Liver (tissue), 9 donors: ENCODE measurements around the gene PKHD1. TPM values are rescaled to one million over a fixed set of nuclear protein-coding genes. Genes with fewer than 3 reads are reported as not detected.

Source experiments
- DNase-seq: peaks from one replicate; pipeline ENCODE4 v3.0.0-alpha.2; 2017; ENCODE audit warnings: low spot score
- H3K27ac ChIP-seq, 2 donors: one replicate each; pipeline ENCODE4 v1.7.0; 2013; ENCODE audit warnings: inconsistent platforms in 2 of 2, low read length in 2 of 2, control low read depth in 1 of 2, low read depth in 1 of 2, mild to moderate bottlenecking in 1 of 2
- H3K27me3 ChIP-seq, 4 donors: one replicate each; pipeline versions ENCODE4 v1.6.1 to v1.7.0; 2013; ENCODE audit warnings: low read length in 3 of 4, inconsistent platforms in 1 of 4, mild to moderate bottlenecking in 1 of 4, moderate library complexity in 1 of 4; ENCODE audit not compliant: control insufficient read depth in 4 of 4, insufficient read depth in 4 of 4
- H3K36me3 ChIP-seq, 4 donors: one replicate each; pipeline versions ENCODE4 v1.6.1 to v1.7.0; 2013; ENCODE audit warnings: low read length in 3 of 4, mild to moderate bottlenecking in 3 of 4, low read depth in 1 of 4, moderate library complexity in 1 of 4; ENCODE audit not compliant: control insufficient read depth in 4 of 4, insufficient read depth in 3 of 4
- H3K4me1 ChIP-seq, 4 donors: one replicate each; pipeline versions ENCODE4 v1.6.1 to v1.7.0; 2013; ENCODE audit warnings: low read length in 3 of 4, mild to moderate bottlenecking in 3 of 4, moderate library complexity in 1 of 4; ENCODE audit not compliant: control insufficient read depth in 4 of 4, insufficient read depth in 4 of 4
- H3K4me3 ChIP-seq, 3 donors: one replicate each; pipeline versions ENCODE4 v1.6.1 to v1.7.0; 2013; ENCODE audit warnings: low read length in 3 of 3, control low read depth in 1 of 3, low read depth in 1 of 3, mild to moderate bottlenecking in 1 of 3
- H3K9ac ChIP-seq, 2 donors: one replicate each; pipeline ENCODE4 v1.7.0; 2013; ENCODE audit warnings: low read length in 2 of 2, mild to moderate bottlenecking in 2 of 2, moderate library complexity in 2 of 2, control low read depth in 1 of 2, low read depth in 1 of 2
- H3K9me3 ChIP-seq, 4 donors: one replicate each; pipeline versions ENCODE4 v1.6.1 to v1.7.0; 2013; ENCODE audit warnings: low read length in 3 of 4; ENCODE audit not compliant: control insufficient read depth in 4 of 4
- ATF3 ChIP-seq: IDR thresholded peaks from 2 replicates; pipeline ENCODE4 v1.6.1; 2016; ENCODE audit warnings: antibody characterized with exemption
- EGR1 ChIP-seq, 2 donors: IDR thresholded peaks; 2 replicates each; pipeline ENCODE4 v1.6.1; 2016 to 2018; ENCODE audit warnings: antibody characterized with exemption in 2 of 2, low read depth in 2 of 2
- FOXA1 ChIP-seq: IDR thresholded peaks from 2 replicates; pipeline ENCODE4 v1.6.1; 2016; ENCODE audit warnings: antibody characterized with exemption
- FOXA2 ChIP-seq: IDR thresholded peaks from 2 replicates; pipeline ENCODE4 v1.6.1; 2016; ENCODE audit warnings: antibody characterized with exemption
- HNF4A ChIP-seq, 2 donors: conservative IDR thresholded peaks; 2 replicates each; pipeline ENCODE4 v1.6.1; 2016; ENCODE audit warnings: antibody characterized with exemption in 2 of 2, mild to moderate bottlenecking in 2 of 2
- HNF4G ChIP-seq: IDR thresholded peaks from 2 replicates; pipeline ENCODE4 v1.6.1; 2016; ENCODE audit warnings: antibody characterized with exemption
- JUND ChIP-seq, 2 donors: IDR thresholded peaks; 2 replicates each; pipeline ENCODE4 v1.6.1; 2016; ENCODE audit warnings: antibody characterized with exemption in 2 of 2
- MAX ChIP-seq: IDR thresholded peaks from 2 replicates; pipeline ENCODE4 v1.6.1; 2016; ENCODE audit warnings: antibody characterized with exemption
- NR2F2 ChIP-seq: IDR thresholded peaks from 2 replicates; pipeline ENCODE4 v1.6.1; 2016; ENCODE audit warnings: antibody characterized with exemption
- RAD21 ChIP-seq, 2 donors: IDR thresholded peaks; 2 replicates each; pipeline ENCODE4 v1.6.1; 2016; ENCODE audit warnings: antibody characterized with exemption in 2 of 2, mild to moderate bottlenecking in 2 of 2
- REST ChIP-seq: IDR thresholded peaks from 2 replicates; pipeline ENCODE4 v1.6.1; 2016; ENCODE audit warnings: antibody characterized with exemption, mild to moderate bottlenecking
- RXRA ChIP-seq, 2 donors: IDR thresholded peaks; 2 replicates each; pipeline ENCODE4 v1.6.1; 2017 to 2018; ENCODE audit warnings: antibody characterized with exemption in 2 of 2, mild to moderate bottlenecking in 1 of 2
- SP1 ChIP-seq: IDR thresholded peaks from 2 replicates; pipeline ENCODE4 v1.6.1; 2018; ENCODE audit warnings: antibody characterized with exemption, mild to moderate bottlenecking
- TAF1 ChIP-seq: conservative IDR thresholded peaks from 2 replicates; pipeline ENCODE4 v1.6.1; 2016; ENCODE audit warnings: antibody characterized with exemption, mild to moderate bottlenecking
- YY1 ChIP-seq: IDR thresholded peaks from 2 replicates; pipeline ENCODE4 v1.6.1; 2016; ENCODE audit warnings: antibody characterized with exemption, mild to moderate bottlenecking
- ZBTB33 ChIP-seq: IDR thresholded peaks from 2 replicates; pipeline ENCODE4 v1.6.1; 2016; ENCODE audit warnings: antibody characterized with exemption
- WGBS: extraction: QIAGEN DNeasy Blood & Tissue Kit; methylation state at CpG from one replicate; pipeline ENCODE4 v1.1.7; 2013; 5-methylcytosine and 5-hydroxymethylcytosine counted together
- polyA plus RNA-seq, 2 donors: library from polyadenylated mRNA; stranded (reverse) in 1 of 2; unstranded in 1 of 2; fragments of 200-250 nt in 1 of 2; fragments of >200 nt in 1 of 2; fragmentation: Nextera tagmentation in 1 of 2; extraction: Ambion mirVana in 1 of 2; gene quantifications; one replicate each; pipeline versions ENCODE4 v1.2.1 to v1.2.3, GENCODE V29; 2013 to 2015
- total RNA-seq, 2 donors: library from RNA; depleted of rRNA; stranded (reverse); fragments of >200 nt; gene quantifications; one replicate each; pipeline ENCODE4 v1.2.3, GENCODE V29; 2014
- donor health status: healthy.
- donor health status: healthy.
- donor health status: healthy.
- donor health status: healthy.
- donor health status: healthy.

Gene PKHD1
- total and polyA plus RNA-seq, 4 donors = 0.45 to 10.6 (median 3.2) TPM

GRCh38 chr6:52081237-52081636 lies 6.2 kb downstream of the PKHD1 start:
- H3K4me1 ChIP-seq = peaks cover 0 to 9% (median 3%) of the 10 kb centered on the region in 4 donors
- no peak for DNase-seq
- H3K36me3 ChIP-seq = peaks cover 0 to 2% (median 0%) of the 10 kb centered on the region in 4 donors
- 80% methylated on average over 4 of the region's 4 CpGs for WGBS
- no peak overlapping the region for H3K4me3 ChIP-seq
- no peak overlapping the region for H3K9ac ChIP-seq
- H3K27ac ChIP-seq = no peak overlapping the region
- no peaks in the 10 kb centered on the region for H3K27me3 ChIP-seq
- TF ChIP-seq JUND (IDR thresholded peaks at IDR 0.05) = no peak
- TF ChIP-seq SP1 = no peak
- no peak for TF ChIP-seq NR2F2
- TF ChIP-seq YY1 = no peak
- TF ChIP-seq HNF4A (conservative IDR thresholded peaks at IDR 0.05) = no peak
- TF ChIP-seq FOXA2 = no peak
- TF ChIP-seq EGR1 (IDR thresholded peaks at IDR 0.05; ENCODE audit: low read depth in 2 of 2) = no peak
- TF ChIP-seq REST = no peak
- no peak for TF ChIP-seq HNF4G
- no peak for TF ChIP-seq RAD21 (IDR thresholded peaks at IDR 0.05)
- TF ChIP-seq RXRA (IDR thresholded peaks at IDR 0.05) = no peak
- TF ChIP-seq TAF1 = no peak
- no peak for TF ChIP-seq ATF3
- H3K9me3 ChIP-seq = no peaks in the 10 kb centered on the region

- Histone ChIP-seq H3K27ac (peak overlapping the region in 1 of 2 donors; percentile 8), H3K4me3 (no peak overlapping the region), H3K36me3 (peaks cover 0 to 2% (median 0%) of the 10 kb centered on the region in 4 donors), H3K9me3 (no peaks in the 10 kb centered on the region), H3K9ac (no peak overlapping the region), H3K27me3 (no peaks in the 10 kb centered on the region), H3K4me1 (peaks cover 0 to 16% (median 3%) of the 10 kb centered on the region in 4 donors)
- DNase-seq = no peak
- WGBS = 70% methylated on average over 8 of the region's 8 CpGs
- no peak for TF ChIP-seq MAX
- no peak for TF ChIP-seq ZBTB33
- TF ChIP-seq RXRA (IDR thresholded peaks at IDR 0.05) = no peak
- no peak for TF ChIP-seq FOXA1
- no peak for TF ChIP-seq NR2F2
These were observed 9.3 kb downstream of the PKHD1 start for GRCh38 chr6:52077961-52078625.
